Measurements from ENCODE around the gene SNX25. TPM values are rescaled to one million over a fixed set of nuclear protein-coding genes. Genes with fewer than 3 reads are reported as not detected.

Gene SNX25
- total RNA-seq, 1 experiment from 2014 or later = 8.4 TPM

DNA sequence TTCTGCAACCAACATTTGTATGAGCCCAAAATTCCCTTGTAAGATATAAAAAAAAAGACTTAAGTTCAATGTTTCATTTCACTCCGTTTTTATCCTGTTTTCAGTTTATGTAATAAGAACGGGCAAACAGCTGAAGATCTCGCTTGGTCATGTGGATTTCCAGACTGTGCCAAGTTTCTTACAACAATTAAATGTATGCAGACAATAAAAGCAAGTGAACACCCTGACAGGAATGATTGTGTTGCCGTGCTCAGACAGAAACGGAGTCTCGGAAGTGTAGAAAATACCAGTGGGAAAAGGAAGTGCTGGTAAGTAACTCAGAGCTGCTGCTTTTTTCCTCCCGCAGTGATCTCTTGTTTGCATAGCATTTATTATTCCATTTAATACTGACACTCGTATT is 190.1 kb downstream of the SNX25 start:
- H3K9me2 ChIP-seq (replicated peaks; ENCODE audit: low read length) = no peaks in the 10 kb centered on the region
- H3F3A ChIP-seq (ENCODE audit: low read length, unreplicated experiment) = no peaks in the 10 kb centered on the region
- H3K27ac ChIP-seq (ENCODE audit: low read length) = no peak overlapping the region
- H3K4me1 ChIP-seq (ENCODE audit: insufficient read depth, low read length) = peaks cover 25% of the 10 kb centered on the region
- BruUV-seq (replicated peaks) = no TSS peak
- no peaks in the 10 kb centered on the region for H3K27me3 ChIP-seq (ENCODE audit: low read length)
- POLR2A ChIA-PET (ENCODE audit: unreplicated experiment) = interaction anchor here (0.6 to 1.0 kb wide), 2 partner anchors 94 to 96 kb away, joined by 3 to 5 read pairs; no protein-coding TSS in a partner anchor
- peak overlapping the region; percentile 35; the same call in 1 of the 2 replicates for H3K4me3 ChIP-seq (ENCODE audit: low read length)
- TF ChIP-seq, protein P1, sequence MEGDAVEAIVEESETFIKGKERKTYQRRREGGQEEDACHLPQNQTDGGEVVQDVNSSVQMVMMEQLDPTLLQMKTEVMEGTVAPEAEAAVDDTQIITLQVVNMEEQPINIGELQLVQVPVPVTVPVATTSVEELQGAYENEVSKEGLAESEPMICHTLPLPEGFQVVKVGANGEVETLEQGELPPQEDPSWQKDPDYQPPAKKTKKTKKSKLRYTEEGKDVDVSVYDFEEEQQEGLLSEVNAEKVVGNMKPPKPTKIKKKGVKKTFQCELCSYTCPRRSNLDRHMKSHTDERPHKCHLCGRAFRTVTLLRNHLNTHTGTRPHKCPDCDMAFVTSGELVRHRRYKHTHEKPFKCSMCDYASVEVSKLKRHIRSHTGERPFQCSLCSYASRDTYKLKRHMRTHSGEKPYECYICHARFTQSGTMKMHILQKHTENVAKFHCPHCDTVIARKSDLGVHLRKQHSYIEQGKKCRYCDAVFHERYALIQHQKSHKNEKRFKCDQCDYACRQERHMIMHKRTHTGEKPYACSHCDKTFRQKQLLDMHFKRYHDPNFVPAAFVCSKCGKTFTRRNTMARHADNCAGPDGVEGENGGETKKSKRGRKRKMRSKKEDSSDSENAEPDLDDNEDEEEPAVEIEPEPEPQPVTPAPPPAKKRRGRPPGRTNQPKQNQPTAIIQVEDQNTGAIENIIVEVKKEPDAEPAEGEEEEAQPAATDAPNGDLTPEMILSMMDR (conservative IDR thresholded peaks at IDR 0.05; ENCODE audit: low read depth, low read length) = no peak
- no peak for TF ChIP-seq EZH2 (IDR thresholded peaks at IDR 0.05; ENCODE audit: low read length, unreplicated experiment)
- DNase-seq (no peak), ATAC-seq (no peak)
- H3K9ac ChIP-seq (ENCODE audit: low read length) = no peak overlapping the region
- H3K36me3 ChIP-seq (ENCODE audit: low read depth, low read length) = peaks cover 8% of the 10 kb centered on the region; the same call in 1 of the 2 replicates
- H3K4me2 ChIP-seq (ENCODE audit: low read length) = peak overlapping the region; percentile 64
- intact Hi-C loops (cut with micrococcal nuclease) = loop anchor here (5.0 kb wide), 1 partner anchor 197 kb away; the partner anchor contains the start of gene CFAP97
- H3K79me2 ChIP-seq (ENCODE audit: low read length) = no peaks in the 10 kb centered on the region
- H2AFZ ChIP-seq (ENCODE audit: low read length) = no peak overlapping the region
- no peaks in the 10 kb centered on the region for H4K20me1 ChIP-seq (ENCODE audit: low read length)
- CTCF ChIA-PET = no interaction called here
- H3K9me3 ChIP-seq (ENCODE audit: low read length) = no peaks in the 10 kb centered on the region

- no peaks in the 10 kb centered on the region for H3K79me2 ChIP-seq (ENCODE audit: low read length)
- intact Hi-C loops (cut with micrococcal nuclease) = loop anchor here (10.0 kb wide), 1 partner anchor 191 kb away; no protein-coding TSS in a partner anchor
- no TSS peak for BruUV-seq (replicated peaks)
- peaks cover 8% of the 10 kb centered on the region; the same call in 1 of the 2 replicates for H3K36me3 ChIP-seq (ENCODE audit: low read depth, low read length)
- TF ChIP-seq EZH2phosphoT487 (IDR thresholded peaks at IDR 0.05; ENCODE audit: borderline replicate concordance, low read length) (no peak), EZH2 (IDR thresholded peaks at IDR 0.05; ENCODE audit: low read length, unreplicated experiment) (no peak)
- no peak overlapping the region for H3K27ac ChIP-seq (ENCODE audit: low read length)
- POLR2A ChIA-PET (ENCODE audit: unreplicated experiment) = no interaction called here
- ATAC-seq (no peak), DNase-seq (no peak)
- CTCF ChIA-PET = interaction anchor here (0.5 kb wide), 1 partner anchor 23 kb away, joined by 7 read pairs; no protein-coding TSS in a partner anchor
- no peaks in the 10 kb centered on the region for H3K9me3 ChIP-seq (ENCODE audit: low read length)
- no peaks in the 10 kb centered on the region for H3K9me2 ChIP-seq (replicated peaks; ENCODE audit: low read length)
- no peak overlapping the region for H3K4me3 ChIP-seq (ENCODE audit: low read length)
- H3K4me1 ChIP-seq (ENCODE audit: insufficient read depth, low read length) = no peaks in the 10 kb centered on the region
- H3K4me2 ChIP-seq (ENCODE audit: low read length) = no peak overlapping the region
- H3K27me3 ChIP-seq (ENCODE audit: low read length) = no peaks in the 10 kb centered on the region
- H2AFZ ChIP-seq (ENCODE audit: low read length) = no peak overlapping the region
- no peaks in the 10 kb centered on the region for H4K20me1 ChIP-seq (ENCODE audit: low read length)
- no peaks in the 10 kb centered on the region for H3F3A ChIP-seq (ENCODE audit: low read length, unreplicated experiment)
- H3K9ac ChIP-seq (ENCODE audit: low read length) = no peak overlapping the region
These were observed 194.6 kb downstream of the SNX25 start for GRCh38 chr4:185404031-185404430.

- no TSS peak for BruUV-seq (replicated peaks)
- H3K27ac ChIP-seq (ENCODE audit: low read length) = no peak overlapping the region
- H3K9ac ChIP-seq (ENCODE audit: low read length) = no peak overlapping the region
- H3K27me3 ChIP-seq (ENCODE audit: low read length) = no peaks in the 10 kb centered on the region
- CTCF ChIA-PET = no interaction called here
- TF ChIP-seq EZH2phosphoT487 (IDR thresholded peaks at IDR 0.05; ENCODE audit: borderline replicate concordance, low read length) (no peak), EZH2 (IDR thresholded peaks at IDR 0.05; ENCODE audit: low read length, unreplicated experiment) (no peak)
- TF ChIP-seq, protein P1 (conservative IDR thresholded peaks at IDR 0.05; ENCODE audit: low read depth, low read length) = no peak
- POLR2A ChIA-PET (ENCODE audit: unreplicated experiment) = interaction anchor here (0.6 kb wide), 1 partner anchor 27 kb away, joined by 3 read pairs; no protein-coding TSS in a partner anchor
- no peaks in the 10 kb centered on the region for H3K79me2 ChIP-seq (ENCODE audit: low read length)
- intact Hi-C loops (cut with micrococcal nuclease) = loop anchor here (10.0 kb wide), 1 partner anchor 189 kb away; no protein-coding TSS in a partner anchor
- no peak overlapping the region for H2AFZ ChIP-seq (ENCODE audit: low read length)
- no peaks in the 10 kb centered on the region for H4K20me1 ChIP-seq (ENCODE audit: low read length)
- no peaks in the 10 kb centered on the region for H3K9me3 ChIP-seq (ENCODE audit: low read length)
- H3K36me3 ChIP-seq (ENCODE audit: low read depth, low read length) = peaks cover 3% of the 10 kb centered on the region; the same call in 1 of the 2 replicates
- no peaks in the 10 kb centered on the region for H3F3A ChIP-seq (ENCODE audit: low read length, unreplicated experiment)
- H3K4me3 ChIP-seq (ENCODE audit: low read length) = no peak overlapping the region
- ATAC-seq (no peak), DNase-seq (no peak)
- no peaks in the 10 kb centered on the region for H3K9me2 ChIP-seq (replicated peaks; ENCODE audit: low read length)
- no peaks in the 10 kb centered on the region for H3K4me1 ChIP-seq (ENCODE audit: insufficient read depth, low read length)
- H3K4me2 ChIP-seq (ENCODE audit: low read length) = no peak overlapping the region
These were observed 196.1 kb downstream of the SNX25 start for GRCh38 chr4:185405296-185405999.

Data from PC-3 (cell line).